ENCODE measurements around the gene C5AR2.
"Not testable (repeated sequence)": the region's sequence is repeated elsewhere in the genome, so short reads cannot be mapped to it uniquely, and the experiment has no call there.

C5AR2 gene

DNA sequence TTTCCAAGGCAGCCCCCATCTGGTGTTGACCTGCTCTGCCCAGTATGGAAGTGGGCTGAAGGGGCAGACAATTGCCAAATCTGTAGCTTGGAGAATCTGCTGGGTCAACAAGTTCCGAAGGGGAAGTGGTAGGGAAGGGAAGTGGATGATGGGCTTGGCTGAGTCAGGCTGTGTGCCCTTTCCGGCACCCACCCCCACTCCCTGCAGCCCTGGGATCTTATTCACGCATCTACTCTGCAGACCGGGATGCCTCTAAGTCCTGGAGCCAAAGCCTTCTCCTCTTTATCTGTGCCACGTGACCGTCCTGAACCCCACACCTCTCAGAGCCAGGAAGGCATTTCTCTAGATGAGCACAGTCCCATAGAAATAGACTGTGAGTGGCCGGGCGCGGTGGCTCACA is 7.5 kb upstream of the C5AR2 start:
- DNase-seq: no peak

DNA sequence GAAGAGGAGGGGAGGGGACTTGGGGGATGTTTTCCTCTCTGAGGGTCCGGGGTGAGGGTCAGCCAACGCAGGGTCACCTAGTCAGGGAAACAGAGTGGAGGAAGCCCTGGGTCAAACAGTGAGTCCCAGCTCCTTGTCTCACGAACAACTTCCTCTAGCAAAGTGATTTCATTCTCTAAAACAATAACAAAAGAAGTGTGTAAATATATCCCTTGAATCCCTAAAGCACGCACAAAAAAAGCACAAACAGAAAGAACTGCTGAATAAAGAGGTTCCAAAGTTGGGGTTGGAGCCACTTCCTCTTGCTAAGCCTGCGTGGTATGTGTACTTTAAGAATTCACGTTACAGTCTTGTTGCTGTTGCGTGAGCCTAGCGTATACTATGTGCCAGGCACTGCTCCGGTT is 1.5 kb upstream of the C5AR2 start:
- no peak for DNase-seq

DNA sequence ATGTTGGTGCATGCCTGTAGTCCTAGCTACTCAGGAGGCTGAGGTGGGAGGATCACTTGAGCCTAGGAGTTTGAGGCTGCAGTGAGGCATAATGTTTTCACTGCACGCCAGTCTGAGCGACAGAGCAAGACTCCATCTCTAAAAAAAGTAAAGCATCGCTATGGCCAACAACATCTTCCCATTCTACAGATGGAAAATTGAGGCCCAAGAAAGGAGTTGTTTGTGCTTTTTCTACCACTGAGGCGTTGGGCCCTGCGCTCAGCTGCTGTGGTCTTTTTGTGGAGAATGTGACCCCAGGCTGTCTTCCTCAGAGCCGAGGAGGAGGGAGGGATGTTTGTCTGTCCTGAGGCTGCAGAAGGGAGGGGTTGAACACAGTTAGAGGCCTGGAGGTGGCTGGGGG is 485 bp upstream of the C5AR2 start:
- DNase-seq: no peak

GRCh38 chr19:47336765-47337718 is 5.1 kb downstream of the C5AR2 start:
- peak; percentile 51 for DNase-seq

DNA sequence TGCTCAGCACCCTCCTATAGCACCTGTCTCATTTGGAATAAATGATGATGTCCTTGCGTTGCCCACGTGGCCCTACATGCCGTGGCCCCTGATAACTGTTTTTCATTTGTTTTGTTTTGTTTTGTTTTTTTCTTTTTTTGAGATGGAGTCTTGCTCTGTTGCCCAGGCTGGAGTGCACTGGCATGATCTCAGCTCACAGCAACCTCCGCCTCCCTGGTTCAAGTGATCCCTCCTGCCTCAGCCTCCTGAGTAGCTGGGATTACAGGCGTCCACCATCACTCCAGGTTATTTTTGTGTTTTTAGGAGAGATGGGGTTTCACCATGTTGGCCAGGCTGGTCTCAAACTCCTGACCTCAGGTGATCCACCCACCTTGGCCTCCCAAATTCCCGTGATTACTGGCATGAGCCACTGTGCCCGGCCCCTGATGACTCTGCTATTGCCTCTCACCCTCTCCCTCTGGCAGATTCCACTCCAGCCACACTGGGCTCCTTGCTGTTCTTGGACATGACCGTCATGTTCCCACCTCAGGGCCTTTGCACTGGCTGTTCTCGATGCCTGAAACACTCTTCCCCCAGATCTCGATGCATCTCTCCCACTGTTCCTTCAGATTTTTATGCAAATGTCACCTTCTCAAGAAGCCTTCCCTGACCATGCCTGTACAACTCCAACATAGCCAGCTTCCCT is 7.4 kb downstream of the C5AR2 start:
- no peak for DNase-seq

DNA sequence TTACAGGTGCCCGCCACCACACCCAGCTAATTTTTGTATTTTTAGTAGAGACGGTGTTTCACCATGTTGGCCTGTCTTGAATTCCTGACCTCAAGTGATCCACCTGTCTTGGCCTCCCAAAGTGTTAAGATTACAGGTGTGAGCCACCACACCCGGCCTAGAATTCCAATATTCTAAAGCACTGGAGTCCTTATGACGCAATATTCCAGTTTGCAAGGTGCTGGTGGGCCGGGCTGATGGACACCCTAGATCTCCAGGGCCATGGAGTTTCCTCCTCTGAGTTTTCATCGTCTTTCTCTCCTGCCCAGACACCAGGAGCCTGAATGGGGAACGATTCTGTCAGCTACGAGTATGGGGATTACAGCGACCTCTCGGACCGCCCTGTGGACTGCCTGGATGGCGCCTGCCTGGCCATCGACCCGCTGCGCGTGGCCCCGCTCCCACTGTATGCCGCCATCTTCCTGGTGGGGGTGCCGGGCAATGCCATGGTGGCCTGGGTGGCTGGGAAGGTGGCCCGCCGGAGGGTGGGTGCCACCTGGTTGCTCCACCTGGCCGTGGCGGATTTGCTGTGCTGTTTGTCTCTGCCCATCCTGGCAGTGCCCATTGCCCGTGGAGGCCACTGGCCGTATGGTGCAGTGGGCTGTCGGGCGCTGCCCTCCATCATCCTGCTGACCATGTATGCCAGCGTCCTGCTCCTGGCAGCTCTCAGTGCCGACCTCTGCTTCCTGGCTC is 8.7 kb downstream of the C5AR2 start:
- DNase-seq: no peak

DNA sequence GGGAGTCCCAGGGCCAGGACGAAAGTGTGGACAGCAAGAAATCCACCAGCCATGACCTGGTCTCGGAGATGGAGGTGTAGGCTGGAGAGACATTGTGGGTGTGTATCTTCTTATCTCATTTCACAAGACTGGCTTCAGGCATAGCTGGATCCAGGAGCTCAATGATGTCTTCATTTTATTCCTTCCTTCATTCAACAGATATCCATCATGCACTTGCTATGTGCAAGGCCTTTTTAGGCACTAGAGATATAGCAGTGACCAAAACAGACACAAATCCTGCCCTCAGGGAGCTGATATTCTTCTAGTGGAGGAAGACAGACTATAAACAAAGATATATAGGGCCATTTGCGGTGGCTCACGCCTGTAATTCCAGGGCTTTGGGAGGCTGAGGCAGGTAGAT is 9.8 kb downstream of the C5AR2 start:
- no peak for DNase-seq

DNA sequence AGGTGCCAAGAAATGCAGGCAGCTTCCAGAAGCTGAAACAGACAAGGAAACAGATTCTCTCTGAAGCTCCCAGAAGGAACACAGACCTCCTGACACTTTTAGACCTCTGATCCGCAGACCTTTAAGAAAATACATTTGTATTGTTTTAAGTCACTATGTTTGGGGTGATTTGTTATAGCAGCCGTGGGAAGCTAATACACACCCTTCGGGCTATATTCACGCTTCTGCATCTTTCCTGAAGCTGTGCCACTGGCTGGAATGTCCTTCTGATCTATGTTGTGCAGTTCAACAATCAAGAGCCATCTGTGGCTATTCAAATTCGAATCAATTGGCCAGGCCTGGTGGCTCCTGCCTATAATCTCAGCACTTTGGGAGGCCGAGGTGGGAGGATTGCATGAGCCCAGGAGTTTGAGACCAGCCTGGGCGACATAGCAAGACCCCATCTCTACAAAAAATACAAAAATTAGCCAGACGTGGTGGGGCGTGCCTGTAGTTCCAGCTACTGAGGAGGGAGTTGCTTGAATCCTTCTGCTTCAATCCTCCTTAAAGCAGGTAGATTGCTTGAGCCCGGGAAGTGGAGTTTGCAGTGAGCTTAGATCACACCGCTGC is 11.3 kb downstream of the C5AR2 start:
- no peak for DNase-seq

DNA sequence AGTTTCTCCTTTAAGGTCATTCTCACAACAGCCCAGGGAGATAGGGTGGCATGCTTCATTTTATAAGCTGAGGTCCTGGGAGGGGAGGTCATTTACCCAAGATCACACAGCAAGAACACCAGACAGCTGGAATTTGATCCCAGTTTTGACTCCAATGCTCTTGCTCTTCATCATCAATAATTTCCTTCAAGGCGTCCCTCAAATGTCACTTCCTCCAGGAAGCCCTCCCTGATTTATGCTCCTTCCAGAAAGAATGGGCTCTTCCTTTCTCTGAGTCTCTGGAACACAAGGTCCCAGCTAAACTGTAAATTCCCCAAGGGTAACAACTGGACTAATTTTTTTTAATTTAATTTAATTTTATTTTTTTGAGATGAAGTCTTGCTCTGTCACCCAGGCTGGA is 12.4 kb downstream of the C5AR2 start:
- DNase-seq: no peak

GRCh38 chr19:47346024-47346423 is 14.0 kb downstream of the C5AR2 start:
- DNase-seq: not testable (repeated sequence)

GRCh38 chr19:47348819-47349795 is 17.1 kb downstream of the C5AR2 start, which contains the start of gene DHX34:
TSS of gene DHX34 (plus strand) at chr19:47349315. CDS start at chr19:47353031, 3,716 bp downstream.
- DNase-seq: peak; percentile 99

GRCh38 chr19:47350630-47351029 is 18.7 kb downstream of the C5AR2 start:
- DNase-seq: no peak

- DNase-seq: peak; percentile 14
Measured at GRCh38 chr19:47351548-47351947, 19.6 kb downstream of the C5AR2 start.

DNA sequence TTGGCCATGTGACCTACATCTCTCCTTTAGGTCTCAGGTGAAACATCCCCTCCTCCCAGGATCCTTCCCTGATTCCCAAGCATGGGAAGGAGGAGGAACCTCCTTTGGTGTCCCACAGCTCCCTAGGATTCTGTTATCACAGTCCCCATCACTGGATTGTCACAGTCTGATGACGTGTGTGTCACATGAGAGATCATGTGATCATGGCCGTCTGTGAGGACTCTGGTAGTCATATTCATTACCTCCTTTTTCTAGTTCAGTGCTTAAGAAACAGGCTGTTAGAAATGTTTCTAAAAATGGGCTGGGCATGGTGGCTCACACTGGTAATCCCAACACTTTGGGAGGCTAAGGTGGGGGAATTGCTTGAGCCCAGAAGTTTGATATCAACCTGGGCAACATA is 20.1 kb downstream of the C5AR2 start:
- DNase-seq: no peak

DNA sequence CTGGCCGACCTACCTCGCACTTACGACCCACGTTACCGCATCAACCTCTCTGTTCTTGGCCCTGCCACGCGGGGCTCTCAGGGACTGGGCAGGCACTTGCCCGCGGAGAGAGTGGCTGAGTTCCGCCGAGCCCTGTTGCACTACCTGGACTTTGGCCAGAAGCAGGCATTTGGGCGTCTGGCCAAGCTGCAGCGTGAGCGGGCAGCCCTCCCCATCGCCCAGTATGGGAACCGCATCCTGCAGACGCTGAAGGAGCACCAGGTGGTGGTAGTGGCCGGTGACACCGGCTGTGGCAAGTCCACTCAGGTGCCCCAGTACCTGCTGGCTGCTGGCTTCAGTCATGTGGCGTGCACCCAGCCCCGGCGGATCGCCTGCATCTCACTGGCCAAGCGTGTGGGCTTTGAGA is 21.3 kb downstream of the C5AR2 start:
- DNase-seq: no peak

DNA sequence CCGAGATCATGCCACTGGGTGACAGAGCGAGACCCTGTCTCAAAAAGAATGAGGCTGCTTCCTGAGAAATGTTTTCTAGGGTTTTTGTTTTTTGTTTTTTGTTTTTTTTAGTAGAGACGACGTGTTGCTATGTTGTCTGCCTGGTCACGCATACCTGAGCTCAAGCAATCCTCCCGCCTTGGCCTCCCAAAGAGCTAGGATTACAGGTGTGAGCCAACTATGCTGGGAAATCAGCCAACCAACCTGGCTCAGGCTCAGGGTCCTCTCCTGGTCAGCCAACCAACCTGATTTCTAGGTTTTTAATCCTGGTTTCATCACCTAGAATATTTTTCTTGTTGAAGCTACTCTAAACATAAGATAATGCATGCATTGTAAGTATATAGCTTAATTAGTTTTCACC is 24.9 kb downstream of the C5AR2 start:
- no peak for DNase-seq

DNA sequence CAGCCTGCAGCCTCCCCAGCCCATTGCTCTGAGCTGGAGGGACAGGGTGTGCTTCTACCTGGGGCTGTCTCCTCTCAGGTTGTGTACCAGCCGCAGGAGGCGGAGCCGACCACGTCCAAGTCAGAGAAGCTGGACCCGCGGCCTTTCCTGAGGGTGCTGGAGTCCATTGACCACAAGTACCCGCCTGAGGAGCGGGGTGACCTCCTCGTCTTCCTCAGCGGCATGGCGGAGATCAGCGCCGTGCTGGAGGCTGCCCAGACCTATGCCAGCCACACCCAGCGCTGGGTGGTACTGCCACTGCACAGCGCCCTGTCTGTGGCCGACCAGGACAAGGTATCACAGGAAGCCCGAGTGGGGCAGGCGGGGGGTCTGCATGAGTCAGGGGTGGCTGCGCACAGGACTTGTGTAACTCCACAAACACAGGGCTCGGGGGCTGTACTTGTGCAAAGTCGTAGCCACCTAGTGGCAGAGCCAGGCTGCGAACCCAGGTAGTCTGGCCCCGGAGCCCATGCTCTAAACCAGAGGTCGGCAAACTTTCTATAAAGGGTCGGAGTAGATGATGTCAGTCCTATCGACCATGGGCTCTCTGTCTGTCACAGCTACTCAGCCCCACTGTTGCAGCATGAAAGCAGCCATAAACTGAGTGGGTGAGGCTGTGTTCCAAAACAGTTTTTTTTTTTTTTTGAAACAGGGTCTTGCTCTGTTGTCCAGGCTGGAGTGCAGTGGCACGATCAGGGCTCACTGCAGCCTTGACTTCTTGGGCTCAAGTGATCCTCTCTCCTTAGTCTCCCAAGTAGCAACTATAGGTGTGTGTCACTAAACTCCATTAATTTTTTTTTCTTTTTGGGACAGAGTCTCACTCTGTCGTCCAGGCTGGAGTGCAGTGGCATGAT is 26.1 kb downstream of the C5AR2 start:
- DNase-seq: peak; percentile 13

DNA sequence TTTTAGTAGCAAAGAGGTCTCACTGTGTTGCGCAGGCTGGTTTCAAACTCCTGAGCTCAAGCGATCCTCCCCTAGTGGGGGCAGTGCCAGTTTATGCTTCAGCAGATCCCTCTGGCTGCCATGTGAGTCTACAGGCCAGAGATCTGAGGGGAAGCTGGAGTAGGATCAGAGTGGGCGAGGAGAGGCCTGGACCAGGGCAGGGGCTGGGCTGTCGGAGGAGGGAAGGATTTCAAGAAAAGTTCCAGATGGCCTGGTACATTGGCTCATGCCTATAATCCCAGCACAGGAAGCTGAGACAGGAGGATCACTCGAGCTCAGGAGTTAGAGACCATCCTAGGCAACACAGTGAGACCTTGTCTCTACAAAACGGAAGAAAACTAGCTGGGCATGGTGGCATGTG is 27.0 kb downstream of the C5AR2 start:
- DNase-seq: no peak

- no peak for DNase-seq
Measured at GRCh38 chr19:47362321-47362720, 30.3 kb downstream of the C5AR2 start.

DNA sequence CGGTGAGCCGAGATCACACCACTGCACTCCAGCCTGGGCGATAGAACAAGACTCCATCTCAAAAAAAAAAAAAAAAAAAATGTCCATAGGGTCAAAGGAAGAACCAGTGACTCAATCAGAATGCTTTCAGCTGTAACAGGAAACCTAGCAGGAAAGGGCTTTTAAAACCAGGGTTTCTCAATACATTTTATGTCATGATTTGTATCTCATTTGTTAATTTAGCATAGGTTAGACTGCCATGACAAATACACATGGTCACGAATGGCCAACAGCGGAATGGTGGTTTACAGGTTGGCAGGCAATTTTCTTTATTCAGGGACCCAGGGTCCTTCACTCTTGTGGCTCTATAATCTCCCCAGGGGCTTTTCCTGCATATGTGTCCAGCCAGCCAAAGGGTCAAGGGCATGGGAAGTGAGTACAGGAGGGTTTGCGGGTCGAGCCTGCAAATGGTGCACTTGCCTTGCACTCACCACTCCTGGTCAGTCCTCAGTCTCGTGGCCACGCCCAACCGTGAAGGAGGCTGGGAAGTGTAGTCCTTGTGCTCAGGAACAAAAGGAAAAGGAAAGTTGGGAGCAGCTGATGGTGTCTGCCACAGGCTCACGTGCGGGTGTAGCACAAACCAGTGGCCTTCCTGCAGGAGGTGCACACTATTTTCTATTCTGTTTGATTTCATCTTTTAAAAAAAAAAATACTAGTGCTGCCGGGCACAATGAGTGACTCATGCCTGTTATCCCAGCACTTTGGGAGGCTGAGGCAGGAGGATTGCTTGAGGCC is 32.0 kb downstream of the C5AR2 start:
- DNase-seq: no peak

All from NCI-H69 (cell line).